Measurements from ENCODE around the gene FBLN2.

- TF ChIP-seq CTCF (IDR thresholded peaks at IDR 0.05) (no peak), POLR2AphosphoS5 (IDR thresholded peaks at IDR 0.05) (no peak)
Observed at GRCh38 chr3:13568515-13569028, 19.6 kb downstream of the FBLN2 start.
